NCI-H345 (cell line): ENCODE measurements around the gene SETD7.
A peak's percentile ranks its signal among the peaks of the same experiment; 100 is the strongest.

ENCODE experiments used
- DNase-seq: peaks from one replicate; lab custom pipeline; 2025; lab: John Stamatoyannopoulos, UW

The SETD7 gene

DNA sequence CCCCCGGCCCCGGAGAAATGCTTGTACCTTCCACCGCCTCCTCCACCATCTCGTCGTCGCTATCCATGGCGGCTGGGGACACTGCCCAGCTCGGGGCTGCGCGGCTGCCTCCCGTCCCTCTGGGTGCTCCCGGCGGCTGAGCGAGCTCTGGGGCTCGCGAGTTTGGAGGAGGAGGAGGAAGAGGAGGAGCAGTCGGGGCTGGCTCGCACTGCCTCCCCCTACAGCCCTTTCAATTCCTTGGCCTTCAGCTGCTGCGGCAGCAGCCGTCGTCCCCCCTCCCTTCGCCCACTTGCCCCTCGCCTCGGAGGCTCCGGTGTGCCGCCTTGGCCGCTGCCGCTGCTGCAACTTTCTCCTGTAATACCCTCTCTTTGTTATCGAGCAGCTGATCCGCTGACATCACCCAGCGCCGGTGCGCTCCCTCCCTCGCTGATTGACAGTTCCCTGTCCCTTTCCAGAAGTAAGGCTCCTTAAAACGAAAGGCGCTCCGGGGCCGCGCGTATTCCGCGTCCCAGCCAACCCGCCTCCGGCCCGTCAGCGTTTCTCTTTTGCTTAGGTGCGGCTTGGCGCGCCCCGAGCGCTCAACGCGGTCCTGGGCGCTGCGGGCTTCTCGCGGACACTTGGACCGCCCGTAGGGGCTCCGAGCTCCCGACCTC, at the start of gene SETD7:
SETD7 (minus strand) TSS at position 149 of the 653 bp plus-strand sequence; CDS start at position 67, 82 bp downstream.
- peak; percentile 59 for DNase-seq

DNA sequence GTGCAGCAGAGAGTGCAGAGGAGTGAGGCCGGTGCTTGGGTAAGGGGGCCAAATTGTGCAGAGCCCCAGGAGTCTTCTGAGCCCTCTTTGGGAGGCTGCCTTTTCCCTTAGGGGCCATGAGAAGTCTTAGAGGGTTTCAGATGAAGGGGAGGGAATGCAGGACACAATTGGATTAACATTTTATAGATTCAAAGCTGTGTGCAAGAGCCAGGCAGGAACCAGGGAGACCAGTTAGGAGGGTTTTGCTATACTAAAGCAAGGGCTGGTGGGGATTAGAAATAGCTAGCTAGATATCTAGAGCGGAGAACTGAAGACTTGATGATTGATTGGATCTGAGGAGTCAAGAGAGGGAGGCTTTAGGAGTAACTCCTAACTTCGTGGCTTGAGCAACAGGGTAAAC, 49.5 kb upstream of the SETD7 start:
- DNase-seq = no peak

DNA sequence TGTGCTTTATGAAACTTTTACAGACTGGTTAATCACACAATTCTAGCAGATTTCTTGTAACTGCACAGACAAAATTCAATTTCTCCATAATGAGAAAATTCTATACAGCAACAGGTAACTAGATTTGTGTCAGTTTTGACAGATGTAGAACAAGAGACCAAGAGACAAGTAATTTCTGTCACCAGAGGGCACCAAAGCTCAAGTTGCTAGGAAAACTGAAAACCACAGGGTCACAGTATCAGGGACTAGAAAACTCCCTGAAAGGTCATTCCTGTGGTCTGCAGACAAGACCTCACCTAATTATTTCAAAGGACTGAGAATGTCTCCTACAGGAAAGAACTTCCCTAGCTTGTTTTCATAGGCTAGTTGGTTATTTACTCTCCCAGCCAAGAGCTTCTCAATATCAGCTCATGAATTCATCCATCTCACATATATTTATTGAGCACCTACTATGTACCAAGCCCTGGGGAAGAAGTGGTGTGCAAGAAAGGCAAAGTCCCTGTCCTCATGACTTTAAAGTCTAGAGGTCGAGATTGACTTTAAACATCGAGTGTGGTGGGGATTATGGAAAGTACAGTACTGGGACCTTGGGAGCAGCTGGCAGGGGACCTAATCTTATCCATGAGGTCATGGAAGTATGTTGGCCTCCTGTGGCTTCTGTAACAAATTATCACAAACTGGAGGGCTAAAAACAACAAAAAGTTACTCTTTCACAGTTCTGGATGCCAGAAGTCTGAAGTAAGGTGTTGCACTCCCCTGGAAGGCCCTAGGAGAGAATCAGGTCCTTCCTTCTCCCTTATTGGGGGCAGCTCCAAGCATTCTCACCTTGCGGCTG, 47.8 kb upstream of the SETD7 start:
- DNase-seq = peak; percentile 55

DNA sequence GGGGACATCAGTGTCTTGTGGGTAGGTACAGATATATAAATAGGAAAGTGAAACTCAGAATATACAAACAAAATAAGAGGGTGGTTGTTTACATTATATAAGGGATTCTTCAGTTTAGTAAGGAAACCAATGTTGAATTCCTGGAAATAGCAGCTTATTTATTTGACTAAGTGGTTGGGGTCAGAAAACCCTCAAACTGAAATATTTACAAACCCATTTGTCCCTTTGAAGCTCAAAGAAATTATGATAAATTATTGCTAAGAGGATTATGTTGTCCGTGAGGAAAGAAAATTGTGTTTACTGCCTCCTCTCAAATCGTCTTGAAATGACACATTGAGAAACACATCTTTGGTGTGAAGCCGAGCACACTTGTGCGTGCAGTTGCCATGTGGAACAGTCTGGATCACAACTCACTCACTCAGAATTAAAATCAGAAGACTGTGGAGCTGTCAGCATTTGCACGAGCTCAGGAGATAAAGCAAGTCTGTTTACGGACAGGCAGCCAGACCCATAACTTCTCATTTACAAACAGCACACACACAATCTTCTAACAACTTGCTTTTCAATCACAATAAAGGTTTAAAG, 46.8 kb upstream of the SETD7 start:
- DNase-seq = no peak

DNA sequence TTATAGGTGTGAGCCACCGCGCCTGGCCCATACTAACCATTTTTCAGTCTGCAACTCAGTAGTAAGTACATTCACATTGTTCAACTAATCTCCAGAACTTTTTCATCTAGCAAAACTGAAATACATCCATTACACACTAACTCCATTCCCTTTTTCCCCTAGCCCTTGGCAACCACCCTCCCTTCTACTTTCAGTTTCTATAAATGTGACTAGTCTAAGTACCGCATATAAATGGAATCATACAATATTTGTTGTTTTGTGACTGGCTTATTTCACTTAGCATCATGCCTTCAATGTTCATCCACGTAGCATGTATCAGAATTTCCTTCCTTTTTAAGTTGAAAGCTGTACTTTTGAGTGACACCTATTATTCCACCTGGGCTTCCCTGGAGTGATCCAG, 44.6 kb upstream of the SETD7 start:
- DNase-seq = no peak

DNA sequence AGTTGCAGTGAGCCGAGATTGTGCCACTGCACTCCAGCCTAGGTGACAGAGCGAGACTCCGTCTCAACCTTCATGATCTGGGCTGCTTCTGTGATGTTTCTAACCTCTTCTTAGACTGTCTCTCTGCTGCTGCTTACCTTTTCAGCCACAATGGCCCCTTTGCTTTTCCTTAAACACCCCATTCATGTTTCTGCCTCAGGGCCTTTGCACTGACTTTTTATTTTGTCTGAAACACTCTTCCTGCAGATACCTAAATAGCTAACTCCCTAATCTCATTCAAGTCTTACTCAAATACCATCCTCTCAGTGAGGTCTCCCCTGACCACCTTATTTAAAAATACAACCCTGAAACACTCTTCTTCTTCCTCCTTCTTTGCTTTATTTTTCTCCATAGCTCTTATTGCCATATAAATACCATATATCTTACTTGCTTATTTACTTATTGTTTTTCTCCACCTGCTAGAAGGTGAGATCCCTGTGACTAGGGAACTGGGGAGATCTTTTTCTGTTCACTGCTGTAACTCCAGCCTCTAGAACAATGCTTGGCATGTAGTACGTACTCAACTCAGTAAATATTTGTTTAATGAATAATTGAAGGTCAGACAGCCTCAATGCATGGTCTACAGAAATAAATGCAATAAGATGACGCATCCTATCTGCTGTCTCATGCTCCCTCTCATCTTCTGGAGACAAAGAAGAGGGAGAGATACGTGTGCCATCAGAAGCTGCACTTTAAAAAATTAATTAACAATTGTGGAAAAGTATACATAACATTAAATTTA, 43.8 kb upstream of the SETD7 start:
- peak; percentile 33 for DNase-seq

DNA sequence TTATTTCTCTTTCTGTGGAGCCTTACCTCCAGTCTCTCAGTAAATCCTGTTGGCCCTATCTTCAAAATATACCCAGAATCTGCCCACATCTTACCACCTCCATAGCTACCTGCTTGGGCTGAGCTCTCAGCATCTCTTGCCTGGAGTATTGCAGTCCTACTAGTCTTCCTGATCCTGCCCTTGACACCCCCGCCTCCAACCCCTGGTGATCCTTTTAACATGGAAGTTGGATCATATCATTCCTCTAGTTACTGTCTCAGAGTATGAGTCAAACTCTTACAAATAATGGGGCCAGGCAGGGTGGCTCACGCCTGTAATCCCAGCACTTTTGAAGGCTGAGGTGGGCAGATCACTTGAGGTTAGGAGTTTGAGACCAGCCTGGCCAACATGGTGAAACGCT, 43.1 kb upstream of the SETD7 start:
- DNase-seq = no peak

DNA sequence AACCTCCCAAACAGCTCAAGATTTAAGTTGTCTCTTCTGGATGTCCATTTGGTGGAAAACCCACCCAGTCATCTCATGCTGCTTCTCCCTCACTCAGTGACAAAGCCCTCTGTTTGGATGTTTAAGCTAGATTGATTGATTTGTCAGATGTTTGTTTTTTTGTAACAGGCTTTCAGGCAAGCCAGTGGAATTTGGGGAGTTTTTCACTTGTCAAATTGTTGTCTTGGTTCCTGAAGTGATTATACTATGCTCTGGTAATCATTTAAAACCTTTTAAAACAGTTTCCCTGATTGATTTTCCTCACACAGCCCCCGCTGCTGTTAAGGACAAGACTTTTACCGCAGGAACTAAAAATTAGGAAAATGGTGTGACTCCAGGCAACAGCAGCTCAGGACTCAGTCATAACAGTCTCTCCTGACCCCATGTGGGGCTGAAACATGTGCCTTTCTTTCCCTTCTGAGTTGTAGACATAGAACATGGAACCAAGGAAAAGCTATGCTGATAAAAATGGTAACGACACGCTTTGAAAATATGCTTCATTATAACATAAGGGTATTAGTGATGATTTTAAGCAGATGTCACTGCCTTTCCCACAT, 40.8 kb upstream of the SETD7 start:
- DNase-seq = no peak

DNA sequence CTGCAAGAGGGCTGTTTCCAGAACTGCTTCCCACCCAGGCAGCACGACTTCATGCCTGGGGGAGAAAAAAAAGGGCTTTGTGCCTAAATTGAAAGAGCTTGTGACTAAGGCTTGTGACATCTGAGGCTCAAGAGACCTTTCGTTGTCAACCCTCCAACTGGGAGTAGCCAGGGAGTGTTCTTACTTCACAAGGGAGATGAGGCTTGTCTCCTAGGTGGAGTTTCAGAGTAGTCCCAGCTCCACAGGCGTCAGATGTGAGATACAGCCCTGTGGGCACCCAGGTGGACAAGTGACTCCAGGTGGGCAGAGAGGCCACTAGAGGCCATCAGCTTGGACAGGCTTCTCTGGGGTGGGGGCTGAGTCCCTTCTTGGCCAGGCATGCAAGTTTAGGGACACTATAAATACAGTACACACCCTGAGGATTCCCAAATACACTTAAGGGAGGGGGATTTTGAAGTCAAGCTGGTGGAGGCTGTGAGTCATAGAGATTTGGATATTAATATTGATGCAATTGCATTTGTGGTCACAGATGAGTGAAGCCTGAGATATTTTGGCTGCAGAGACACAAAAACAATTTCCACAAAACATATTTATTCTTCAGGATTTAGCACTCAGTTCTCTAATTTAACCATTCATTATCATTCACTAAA, 40.1 kb upstream of the SETD7 start:
- DNase-seq = peak; percentile 8

DNA sequence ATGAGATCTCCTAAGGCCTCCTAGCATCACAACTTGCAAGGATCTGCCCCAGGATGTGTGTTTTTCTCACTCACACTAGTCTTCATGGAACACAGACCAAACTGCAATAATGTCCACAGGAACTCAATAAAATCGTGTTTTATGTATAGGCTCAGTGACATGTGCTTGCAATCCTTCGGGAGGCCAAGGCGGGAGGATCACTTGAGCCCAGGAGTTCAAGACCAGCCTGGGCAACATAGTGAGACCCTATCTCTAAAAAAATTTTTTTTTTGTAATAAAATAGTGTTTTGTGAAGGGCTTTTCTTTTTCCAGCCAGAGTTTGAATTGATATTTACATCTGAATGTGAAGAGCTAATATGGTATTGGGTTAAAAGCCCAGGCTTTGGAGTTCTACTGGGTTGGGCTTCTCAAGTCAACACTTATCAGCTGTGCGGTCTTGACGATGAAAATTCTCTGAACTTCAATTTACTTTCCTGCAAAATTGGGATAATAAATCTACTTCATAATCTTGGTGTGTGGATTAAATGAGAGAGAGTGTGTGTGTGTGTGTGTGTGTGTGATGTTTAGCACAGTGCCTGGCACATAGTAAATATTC, 38.7 kb upstream of the SETD7 start:
- no peak for DNase-seq

DNA sequence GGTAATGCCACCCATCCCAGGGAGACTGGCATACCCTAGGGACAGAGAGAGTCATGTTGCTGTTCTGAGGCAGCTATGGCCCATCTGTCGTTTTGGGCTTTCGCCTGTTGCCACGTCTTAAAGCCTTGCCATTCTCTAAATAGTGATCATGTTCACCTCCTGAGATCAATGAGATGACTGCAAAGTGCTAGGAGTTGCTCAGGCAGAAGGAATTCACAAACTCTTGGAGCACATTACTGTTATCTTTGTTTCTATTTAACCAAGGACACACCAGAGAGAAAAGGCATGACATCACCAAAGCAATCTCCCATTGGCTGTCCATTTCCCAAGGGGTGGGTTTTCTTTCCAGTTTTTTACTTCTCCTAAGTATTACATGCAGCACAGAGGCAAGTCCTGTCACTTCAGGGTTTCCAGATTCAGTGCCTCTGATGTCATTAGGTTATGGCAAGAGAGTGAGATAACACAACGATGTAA, 37.1 kb upstream of the SETD7 start:
- no peak for DNase-seq

DNA sequence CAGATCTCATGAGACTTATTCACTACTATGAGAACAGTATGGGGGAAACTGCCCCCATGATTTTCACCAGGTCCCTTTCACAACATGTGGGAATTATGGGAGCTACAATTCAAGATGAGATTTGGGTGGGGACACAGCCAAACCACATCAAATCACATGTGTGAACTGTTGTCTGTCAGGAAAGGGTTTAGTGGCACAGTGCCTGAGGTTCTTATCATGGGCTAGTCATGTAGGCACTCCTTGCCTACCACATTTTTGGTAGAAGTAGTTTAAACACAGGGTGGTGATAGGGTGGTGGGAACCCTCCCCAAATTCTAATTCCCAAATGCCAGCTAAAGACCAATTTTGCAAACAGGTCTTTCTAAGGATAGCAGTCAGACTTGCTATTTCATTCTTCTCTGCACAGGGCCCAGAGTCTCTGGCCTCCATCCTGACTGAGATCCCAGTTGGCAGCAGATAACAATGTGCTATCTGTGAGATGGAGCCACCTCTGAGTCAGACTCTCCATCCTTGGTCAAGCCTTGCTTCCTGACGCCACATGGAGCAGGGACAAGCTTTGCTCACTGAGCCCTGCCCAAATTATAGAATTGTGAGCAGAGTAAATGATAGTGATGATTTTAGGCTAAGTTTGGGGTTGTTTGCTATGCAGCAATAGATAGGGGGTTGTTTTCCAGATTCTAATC, 33.5 kb upstream of the SETD7 start:
- DNase-seq = no peak

DNA sequence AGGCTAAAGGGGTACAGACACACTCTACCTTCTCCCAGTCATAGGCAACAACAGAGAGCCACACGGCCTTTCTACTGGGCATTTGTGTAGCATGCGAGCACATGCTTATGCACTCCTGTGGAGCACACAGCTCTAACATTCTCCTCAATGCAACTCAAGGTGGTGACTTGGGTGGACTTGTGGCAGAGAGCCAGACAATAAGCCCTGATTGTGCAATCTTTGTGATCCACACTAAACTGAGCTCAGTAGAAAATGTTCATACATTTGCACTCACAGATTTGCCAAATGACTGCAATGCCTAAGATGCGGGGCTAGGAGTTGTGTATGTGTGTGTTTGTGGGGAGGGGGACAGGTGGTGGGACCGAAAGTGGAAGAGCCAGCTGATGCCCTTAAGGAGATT, 31.4 kb upstream of the SETD7 start:
- DNase-seq = no peak

DNA sequence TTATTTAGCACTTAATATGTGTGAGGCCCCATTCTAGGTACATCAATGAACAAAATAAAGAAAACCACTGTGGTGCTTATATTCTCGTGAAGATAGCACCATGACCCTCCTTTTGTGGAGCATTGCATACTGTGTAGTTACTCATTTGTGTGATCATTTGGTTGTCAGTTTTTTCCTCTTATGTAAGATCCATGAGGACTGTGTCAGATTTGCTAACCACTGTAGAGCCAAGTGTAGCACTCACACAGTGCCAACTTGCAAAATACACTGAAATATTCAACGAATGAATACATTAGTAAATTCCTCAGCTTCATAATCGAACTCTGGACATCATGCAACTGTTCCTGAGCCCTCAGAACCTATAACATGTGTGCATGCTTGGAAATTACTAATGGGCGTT, 29.5 kb upstream of the SETD7 start:
- DNase-seq = no peak

DNA sequence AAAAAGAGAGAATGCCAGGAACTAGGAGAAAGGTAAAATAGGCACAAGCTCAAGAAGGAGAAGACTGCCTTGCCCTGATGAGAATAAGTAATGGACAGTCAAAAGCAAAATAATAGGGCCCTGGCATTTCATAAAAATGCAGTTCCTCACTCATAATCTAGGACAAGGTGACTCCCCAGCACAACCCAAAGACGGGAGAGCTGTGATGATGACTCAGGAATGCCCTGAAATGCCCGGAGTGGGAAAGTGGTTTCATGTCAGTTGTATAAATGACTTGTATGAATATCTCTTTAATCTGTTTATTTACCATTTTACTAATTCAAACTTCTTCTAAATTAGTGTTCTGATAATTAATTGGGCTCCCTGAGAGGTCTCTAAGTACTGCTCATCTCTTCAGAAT, 28.8 kb upstream of the SETD7 start:
- no peak for DNase-seq

DNA sequence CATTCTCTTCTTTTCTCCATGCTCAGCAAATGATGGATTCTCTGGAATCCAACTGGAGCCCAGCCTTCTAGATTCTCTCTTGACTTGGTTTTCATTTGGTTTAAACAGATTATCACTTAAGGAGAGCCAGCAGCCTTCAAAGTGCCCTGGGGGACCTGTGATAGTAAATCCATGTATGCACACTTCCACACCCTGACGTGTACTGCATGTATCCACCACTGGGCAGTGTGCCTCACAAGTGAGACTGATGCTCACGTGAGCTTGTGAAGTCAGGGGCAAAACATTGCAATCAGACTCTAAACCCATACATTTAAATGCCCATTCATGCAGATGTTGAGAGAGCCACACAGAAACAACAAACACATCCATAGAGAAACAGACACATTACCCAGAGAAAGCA, 28.0 kb upstream of the SETD7 start:
- no peak for DNase-seq

DNA sequence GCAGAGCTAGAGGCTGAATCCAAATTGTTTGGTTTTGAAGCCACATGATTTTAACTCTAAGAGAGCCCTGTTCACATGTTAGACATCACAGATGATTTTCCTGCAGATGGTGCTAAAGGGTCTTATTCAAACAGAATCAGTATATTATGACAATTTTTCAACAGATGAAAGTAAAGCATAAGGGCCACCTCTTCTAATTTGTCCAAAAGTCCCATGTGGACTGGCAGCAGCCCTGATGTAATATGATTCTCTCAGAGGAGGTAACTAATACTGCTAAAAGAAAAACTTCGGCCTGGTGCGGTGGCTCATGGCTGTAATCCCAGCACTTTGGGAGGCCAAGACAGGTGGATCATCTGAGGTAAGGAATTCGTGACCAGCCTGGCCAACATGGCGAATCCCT, 26.0 kb upstream of the SETD7 start:
- no peak for DNase-seq

DNA sequence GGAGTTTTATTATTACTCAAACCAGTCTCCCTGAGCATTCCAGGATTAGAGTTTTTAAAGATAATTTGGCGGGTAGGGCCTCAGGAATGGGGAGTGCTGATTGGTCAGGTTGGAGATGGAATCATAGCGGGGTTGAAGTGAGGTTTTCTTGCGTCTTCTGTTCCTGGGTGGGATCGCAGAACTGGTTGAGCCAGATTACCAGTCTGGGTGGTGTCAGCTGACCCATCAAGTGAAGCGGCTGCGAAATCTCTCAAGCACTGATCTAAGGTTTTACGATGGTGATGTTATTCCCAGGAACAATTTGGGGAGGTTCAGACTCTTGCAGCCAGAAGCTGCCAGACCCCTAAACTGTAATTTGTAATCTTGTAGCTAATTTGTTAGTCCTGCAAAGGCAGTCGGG, 25.1 kb upstream of the SETD7 start:
- DNase-seq = no peak

DNA sequence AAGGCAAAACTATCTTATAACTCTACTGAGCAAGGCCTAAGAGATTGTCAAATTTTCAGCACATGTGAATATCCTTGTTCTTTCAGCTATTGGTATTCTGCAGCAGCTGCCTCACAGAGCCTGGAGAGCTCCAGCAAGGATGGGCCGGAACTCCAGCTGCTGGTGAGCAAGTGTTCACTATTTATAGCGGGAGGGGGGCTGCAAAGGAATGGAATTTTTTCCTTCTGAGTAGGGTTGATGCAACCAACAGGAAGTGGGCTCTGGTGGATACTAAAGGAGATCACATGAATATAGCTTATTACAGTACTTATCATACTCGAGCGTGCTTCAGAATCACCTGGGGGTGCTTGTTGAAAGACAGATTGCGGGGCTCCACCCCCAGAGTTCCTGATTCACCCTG, 20.2 kb upstream of the SETD7 start:
- DNase-seq = no peak

DNA sequence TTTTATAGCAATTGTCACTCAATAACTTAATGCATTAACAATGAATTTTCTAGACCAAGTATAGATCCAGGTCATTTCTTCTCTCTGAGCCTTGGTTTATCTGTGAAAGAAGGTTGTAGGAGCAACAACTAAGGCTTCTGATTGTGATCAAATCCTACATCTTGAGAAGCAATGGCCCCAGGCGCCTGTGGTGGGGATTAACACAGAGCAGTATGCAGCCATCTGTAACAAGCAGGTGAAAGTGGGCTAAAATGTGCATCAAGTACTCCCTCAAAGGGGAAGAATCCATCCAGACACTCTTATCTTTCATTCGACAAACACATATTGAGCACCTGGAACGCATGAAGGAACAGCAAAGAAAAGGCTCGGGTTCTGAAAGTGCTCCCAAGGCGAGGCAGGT, 19.1 kb upstream of the SETD7 start:
- DNase-seq = no peak
